ENCODE measurements around the gene THADA. TPM values are rescaled to one million over a fixed set of nuclear protein-coding genes. Genes with fewer than 3 reads are reported as not detected.

THADA gene
- polyA plus RNA-seq, 10 donors, result 16.2 to 24.7 (median 18.2) TPM

DNA sequence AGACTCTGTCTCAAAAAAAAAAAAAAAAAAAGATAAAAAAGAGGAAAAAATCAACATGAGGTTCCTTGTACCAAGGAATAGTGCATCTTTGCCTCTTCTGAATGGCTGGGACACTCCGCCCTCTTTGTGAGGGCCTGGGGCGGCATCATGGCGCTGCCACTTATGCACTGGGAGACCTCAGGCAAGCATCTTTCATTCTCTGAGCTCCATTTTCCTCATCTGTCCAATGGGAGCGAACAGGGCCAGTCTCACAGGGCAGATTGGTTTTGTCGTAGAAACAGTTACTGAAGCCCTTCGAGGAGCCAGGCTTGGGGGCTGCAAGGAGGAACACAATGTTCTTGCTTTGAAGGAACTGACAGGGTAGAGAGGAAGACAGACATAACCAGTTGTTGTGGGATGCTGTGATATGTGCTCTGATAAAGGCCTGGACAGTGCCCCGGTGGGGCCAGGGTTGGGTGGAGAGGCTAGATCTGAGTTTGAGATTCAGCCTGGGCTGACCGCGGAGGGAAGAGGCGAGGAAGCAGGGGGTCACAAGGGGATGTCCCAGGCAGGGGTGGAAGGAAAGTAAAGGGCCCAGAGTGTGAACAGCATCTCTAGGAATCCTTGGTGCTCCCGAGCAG is 383.5 kb downstream of the THADA start:
- no peak for DNase-seq

DNA sequence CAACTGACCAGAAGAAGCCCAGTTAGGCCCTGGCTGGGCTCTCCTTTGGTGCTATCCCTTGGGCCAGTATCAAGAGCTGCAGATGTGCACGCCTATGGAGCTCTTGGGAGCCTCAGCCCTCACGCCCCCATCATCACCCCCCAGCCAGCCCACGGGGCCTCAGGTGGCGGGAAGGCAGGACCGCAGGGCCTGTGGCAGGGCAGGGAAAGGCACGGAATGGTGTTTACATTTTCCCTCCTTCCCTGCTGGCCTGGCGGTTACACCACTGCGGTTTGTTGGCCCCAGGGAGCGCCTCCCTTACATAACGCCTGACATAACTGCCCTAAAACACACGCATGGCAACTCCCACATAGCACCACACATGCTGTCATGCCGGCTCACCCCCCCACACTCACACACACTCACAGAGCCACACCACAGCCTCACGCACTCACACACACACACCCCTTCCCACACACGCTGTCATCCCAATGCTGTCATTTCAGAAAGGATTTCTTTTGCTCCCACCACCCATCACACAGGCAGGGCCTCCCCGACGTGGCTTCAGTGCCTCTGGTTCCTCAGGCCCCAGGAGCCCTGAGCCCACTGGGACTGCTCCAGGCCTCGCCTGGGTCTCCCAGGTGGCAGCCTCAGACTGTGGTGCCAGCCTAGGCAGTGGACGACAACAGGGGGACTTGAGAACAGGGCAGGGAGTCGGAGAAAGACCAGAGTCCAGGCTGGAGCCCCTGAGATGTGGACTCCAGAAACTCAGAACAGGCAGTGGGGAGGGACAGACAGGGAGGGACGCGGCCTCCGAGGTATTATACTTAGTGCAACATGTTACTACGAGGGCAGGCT is 385.2 kb downstream of the THADA start:
- peak in 2 of 3 donors; percentile 62 to 75 for DNase-seq

DNA sequence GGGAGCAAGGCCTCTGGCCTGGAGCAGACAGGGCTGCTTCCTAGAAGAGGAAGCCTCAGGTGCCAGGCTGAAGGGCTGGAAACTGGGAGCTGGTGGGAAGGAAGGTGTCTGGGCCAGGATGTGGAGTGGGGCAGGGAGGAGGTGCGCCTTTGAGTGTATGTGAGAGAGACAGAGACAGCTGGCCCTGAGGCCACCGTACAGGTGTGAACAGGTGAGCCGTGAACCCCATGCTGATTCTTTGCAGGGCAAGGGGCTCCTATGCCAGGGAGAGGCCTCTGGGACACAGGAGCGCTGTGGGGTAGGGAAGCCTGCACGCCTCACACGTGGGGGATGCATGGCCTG is 385.7 kb downstream of the THADA start:
- no peak for DNase-seq

DNA sequence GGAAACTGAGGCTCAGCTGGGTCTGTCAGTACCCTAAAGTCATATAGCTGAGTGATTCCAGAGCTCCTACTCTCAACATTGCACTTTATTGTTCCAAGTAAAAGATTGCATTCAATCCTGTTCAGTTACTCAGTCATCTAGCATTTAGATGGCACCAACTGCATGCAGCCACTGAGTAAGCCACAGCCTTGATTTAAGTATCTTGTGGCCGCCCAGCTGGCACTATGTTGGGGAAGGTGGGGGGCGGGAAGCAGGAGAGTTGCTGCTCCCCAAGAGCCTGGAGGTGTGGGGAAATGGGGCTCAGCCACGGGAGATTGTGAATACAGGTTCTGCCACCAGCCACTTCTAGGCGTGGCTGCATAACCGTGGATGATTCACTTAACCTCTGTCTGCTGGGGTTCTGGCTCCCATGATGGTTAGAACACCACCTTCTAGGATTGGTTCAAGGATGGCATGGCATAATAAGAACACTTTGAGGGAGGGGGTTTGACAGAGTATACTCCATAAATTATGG is 386.6 kb downstream of the THADA start:
- DNase-seq, result no peak

DNA sequence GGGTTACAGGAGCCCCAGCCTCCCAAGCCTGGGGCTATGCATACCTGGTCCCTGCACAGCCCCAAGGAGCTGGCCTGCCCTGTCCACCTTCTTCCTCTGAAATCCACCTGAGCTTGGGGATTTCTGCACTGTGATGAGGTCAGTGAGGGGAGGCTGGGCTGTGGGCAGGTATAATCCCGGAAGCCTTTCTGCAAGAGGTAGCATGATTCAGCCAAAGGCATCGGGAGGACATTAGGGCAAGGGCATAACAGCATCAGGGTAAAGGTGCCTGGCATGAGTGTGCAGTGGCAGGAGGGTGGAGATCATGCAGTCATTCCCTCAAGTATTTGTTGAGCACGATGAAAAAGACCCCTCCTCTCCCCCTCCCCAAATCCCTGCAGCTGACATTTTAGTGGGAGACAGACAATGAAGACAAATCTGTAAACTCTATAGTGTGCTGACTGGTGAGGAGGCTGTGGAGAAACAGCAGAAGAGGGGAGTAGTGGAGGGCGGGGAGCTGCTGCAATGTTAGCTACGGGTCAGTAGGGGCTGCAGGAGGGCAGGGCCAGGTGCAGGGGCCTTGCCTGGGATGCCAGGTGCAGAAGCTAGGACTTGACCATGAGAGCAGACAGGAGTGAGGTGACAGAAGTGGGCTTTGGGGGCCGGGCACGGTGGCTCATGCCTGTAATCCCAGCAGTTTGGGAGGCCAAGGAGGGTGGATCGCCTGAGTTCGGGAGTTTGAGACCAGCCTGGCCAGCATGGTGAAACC is 388.1 kb downstream of the THADA start:
- DNase-seq, result no peak

DNA sequence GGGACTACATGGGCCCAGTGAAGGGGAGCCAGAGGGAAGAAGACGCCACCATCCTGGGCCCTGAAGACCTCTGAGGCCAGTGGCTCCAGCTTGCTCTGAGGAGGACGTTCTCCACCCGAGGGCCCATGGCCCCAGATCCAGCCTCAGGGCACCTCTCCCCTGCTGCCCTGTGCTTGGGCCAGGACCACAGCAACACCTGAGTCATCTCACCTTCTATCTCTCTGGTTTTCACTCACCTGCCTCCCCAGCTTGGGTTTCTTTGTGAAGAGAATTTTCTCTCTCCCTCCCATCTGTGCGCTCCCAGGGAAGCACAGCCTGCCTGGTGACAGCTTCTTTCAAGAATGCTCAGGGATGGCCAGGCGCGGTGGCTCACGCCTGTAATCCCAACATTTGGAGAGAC is 389.2 kb downstream of the THADA start:
- no peak for DNase-seq

DNA sequence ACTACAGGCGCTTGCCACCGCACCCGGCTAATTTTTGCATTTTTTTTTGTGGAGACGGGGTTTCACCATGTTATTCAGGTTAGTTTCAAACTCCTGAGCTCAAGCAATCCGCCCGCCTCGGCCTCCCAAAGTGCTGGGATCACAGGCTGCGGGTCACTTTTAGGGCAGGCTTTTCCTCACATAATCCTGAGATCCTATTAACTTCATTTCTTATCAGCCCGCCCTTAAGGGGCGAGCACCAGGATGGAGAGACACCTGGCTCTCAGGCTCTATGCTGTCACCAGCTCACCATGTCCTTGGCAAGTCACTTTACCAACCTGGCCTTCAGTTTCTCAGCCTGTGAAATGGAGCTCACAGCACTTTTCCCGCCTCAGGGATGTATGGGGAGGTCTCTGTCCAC is 392.5 kb downstream of the THADA start:
- DNase-seq, result no peak

DNA sequence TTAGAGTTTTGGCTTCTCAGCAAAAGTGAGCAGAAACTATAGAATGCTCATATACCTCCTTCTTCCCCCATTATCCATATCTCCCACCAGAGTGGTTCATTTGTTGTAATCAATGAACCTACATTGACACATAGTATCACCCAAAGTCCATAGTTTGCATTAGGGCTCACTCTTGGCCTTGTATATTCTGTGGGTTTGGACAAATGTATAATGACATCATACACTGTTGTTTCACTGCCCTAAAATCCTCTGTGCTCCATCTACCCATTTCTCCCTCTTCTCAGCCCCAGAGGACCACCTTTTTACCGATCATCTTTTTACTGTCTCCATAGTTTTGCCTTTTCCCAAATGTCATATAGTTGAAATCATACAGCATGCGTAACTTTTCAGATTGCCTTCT is 393.5 kb downstream of the THADA start:
- DNase-seq, result no peak

DNA sequence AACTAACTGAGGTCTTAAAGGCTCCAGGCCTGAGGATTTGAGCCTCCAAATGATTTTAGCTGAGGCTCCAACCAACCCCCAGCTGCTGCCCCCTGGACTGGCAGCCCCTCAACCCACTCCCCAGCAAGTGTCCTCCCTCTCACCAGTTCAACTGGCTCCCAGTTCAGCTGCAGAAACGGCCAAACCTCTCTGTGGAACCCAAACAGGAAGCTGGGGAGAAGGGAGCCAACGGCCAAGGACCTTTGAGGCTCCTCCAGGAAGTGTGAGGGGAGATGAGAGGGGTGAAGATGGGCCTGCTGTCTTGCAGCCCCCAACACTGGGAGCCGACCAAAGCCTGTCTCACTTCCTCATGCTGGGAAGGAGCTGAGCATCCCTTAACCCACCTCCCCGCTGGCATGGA is 394.3 kb downstream of the THADA start:
- no peak for DNase-seq

DNA sequence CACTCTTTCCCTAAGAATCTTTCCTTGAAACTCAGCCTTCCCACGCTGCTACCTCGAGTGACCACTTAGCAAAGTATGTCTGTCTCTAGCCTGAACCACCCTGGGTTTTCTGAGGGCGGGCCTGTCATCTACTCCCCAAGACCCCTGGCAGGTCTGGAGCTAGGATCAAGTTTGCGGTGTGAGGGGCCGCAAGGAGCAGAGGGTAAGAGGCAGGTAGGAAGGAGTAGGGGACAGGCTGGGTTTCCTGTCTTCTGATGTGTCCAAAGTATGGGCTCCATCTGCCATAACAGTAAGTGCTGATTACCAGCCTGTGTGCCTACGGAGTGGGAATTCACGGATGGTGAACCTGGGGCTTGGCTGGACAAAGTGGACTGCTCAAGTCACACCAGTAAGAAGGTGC is 394.8 kb downstream of the THADA start:
- DNase-seq, result no peak

DNA sequence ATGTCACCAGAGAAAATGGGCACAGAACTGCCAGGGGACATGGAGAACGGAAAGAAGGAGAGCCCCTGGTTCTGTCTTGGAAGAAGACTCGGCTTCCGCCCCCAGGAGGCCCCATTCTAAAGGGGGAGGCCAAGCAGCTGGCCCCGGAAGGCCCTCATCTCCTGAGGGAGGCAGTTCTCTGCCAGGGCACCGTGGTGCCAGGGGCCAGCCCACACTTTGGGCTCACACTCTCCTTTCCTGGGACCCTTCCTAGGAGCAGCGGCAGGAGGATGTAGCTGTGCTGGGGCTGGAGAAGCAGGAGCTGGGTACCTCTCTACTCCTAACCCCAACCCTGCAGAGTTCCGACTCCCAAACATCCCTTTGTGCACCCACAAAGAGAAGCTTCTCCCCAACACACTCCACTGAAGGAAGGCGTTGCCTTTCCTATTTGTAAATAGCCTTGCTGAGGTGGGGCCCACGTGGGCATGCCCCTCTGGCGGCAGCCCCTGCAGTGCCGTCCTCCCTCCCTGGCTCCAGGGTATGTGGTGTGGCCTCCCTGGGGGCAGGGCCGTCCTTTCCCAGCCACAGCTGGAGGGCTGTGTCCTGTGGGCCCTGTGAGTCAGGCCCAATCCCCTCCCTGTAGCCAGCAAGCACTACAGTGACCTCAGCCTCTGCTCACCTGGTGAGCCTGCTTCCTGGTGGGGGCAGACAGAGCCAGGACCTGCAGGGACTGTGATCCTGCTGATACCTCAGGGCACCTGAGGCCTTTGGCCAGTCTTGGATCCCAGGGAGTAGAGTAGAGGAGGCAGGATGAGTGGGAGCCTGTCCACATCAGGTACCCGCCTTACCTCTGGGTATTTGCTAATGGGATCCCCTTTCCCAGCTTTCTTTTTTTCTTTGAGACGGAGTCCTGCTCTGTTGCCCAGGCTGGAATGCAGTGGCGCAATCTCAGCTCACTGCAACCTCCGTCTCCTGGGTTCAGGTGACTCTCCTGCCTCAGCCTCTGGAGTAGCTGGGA is 396.0 kb downstream of the THADA start:
- DNase-seq, result no peak

DNA sequence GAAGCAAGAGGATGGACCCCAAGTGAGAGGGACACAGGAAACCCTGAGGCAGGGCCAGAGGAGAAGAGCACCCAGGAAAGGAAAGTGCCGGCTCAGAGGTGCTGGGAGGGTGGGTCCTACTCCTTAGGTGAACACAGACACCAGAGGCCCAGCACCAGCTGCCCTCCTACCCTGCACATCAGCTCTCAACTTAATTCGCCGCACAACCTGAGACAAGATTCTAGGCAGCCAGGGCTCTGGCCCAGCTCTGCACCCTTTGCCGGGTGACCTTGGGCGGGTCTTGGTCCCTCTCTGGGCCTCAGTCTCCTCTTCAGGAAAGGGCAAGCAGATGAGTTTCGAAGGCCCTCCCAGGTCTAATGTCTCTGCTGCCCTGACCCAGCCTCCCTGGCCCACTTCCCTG is 397.6 kb downstream of the THADA start:
- DNase-seq, result no peak

DNA sequence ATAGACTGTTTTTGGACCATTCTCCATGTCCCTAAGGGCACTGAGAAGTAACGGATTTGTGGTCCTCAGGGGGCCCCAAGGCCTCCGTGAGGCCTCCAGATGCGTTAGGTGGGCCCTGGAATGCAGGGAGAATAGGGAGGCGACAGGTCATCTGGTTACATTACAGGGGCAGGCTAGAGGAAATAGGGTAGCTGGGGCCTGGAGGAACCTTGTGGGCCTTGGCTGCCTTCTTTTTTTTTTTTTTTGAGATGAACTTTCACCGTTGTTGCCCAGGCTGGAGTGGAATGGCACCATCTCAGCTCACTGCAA is 398.3 kb downstream of the THADA start:
- DNase-seq, result no peak

DNA sequence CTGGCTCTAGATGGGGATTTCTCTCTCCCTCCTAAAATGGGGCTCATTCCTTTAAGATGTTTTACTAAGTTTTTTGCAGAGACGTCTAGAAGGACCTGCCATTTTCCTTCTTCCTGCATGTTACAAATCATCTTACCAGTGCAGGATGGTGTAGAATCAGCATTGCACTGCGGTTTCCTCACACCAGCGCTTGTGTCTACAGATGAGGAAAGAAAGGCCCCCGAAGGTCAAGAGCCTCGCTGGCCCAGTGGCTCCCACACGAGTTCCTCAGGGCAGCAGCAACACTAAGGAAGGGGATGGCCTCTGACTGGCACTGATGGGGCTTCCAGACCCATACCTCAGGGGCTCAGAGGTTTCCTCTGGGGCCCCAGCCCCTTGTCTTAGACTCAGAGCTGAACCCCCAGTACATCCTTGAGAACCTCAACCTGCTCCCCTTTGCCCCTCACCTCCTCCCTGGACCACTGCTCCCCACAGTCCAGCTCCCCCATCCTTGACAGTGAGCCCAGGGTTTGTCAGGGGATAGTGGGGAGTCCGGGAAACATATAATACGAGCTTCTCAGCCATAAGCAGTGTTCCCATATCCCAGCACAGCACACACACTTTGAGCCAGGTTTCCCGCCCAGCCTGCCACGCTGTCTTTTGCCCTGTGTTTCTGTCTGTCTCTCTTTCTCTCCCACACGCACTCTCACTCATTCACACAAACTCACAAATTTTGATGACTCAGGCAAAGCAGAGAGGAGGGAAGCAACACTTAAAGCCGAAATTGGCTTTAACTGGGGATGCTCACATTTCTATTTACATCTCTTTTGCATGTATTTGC is 398.9 kb downstream of the THADA start:
- peak in 1 of 3 donors; percentile 51 for DNase-seq

DNA sequence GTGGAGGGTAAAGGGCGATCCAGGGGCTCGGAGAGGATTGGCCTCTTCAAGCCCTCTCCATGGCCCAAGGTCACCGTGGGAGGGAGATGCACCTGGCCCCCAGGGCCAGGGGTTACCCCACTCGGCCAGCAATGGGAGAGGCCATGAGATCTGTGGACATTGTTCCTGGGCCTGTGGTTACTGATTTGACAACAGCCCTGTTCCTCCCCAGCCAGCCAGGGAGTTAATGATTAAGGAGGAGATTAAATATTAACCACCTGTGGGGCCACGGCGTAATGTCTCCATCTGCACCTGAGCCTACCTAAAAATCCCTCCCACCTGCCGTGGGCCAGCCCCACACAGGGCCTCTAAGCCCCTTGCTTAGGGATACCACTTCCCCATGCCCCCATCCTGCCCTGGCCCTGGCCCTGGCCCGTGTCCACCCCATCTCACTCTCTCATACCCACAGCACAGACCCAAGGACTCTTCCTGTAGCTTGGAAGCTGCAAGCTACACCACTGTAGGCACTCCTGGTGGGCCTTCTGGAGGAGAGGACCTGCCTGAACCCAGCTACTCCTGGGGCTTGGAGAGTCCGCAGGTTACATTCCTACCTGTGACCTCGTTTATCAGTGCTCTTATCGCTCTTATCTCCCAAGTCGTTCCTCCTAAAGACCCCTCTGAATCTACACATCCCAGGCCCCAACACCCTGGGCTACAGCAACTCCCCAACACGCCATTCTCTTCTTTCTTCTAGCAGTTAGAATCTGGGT is 401.5 kb downstream of the THADA start:
- DNase-seq, result no peak

DNA sequence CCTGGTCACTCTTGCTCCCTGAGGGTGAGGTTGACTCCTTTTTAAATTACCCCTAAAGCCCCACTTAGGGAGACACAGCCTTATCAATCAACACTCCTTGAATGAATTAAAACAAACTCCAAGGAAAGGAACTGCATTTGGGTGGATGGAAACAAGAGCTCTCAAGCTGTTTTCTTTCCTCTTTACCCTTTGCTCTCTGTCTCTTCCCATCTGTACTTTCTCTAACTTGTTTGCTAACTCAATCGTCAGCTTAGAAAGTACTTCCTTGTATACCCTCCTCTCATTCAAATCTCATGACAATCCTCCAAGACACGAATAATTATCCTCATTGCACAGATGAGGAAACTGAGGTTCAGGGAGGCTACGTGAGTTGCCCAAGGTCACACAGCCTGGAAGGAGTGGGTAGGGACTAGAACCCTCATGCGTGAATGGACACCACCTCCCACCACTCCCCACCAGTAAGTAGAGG is 402.2 kb downstream of the THADA start:
- DNase-seq, result no peak

DNA sequence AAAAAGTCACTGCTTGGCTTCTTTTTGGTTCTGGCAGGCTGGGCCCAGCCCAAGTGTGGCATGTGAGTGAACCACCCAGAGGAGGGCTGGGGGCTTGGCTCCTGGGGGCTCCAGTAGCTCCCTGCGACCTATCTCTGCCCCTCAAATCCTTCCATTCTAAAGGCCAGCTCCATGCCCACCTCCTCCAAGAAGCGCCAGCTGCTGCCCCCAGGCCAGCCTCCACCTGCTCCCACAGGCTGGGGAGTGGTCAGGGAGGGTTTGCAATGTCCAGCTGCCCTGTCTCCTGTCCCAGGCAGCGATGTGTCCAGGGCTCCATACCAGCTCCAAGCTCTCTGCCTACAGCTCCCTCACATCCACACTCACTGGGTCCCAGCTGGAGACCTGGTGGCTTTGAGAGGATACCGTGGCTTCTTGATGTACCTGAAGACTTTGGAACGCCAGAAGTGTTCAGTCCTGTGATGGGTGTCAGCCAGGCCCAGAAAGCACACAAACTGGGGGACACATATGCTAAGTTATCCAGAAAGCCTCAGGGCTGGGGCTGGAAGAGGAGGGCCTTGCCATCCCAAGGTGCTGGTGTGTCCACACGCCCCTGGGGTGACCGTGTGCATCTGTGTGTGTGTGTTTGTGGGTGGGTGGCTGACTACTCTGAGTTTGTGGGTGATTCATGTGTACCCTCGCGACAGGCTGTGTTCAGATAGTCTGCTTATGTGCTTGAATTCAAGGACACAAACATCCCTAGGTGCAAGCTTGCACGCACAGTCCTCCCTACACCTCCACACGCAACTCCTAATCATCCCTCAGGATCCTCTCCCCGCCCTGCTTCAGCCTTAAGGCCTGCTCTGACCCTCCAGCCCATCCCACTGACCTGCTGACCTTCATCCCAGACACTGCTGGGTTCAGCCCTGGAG is 402.8 kb downstream of the THADA start:
- DNase-seq, result no peak

DNA sequence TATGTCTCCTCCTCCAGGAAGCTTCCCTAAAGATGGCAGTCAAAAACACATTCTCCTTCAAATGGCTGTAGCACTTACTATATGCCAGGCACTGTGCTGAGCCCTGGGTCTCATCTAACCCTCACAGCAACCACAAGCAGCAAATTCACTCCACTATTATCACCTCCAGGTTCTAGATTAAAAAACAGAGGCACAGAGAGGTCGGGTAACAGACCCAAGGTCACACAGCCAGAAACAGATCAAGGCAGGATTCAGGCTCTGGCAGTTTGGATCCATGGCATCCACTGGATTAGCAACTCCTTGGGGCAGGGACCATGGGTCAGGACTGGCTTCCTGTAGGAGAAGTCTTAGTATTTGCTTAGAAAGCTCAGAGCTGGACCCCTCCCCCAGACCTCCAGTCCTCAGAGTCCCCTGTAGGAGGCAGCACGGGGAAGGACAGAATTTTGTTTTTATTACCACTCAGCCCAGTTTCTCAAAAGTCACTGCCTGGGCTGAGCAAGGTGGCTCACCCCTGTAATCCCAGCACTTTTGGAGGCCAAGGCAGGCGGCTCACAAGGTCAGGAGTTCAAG is 403.8 kb downstream of the THADA start:
- no peak for DNase-seq
